ENCODE measurements around the gene EEF1B2.
"Not testable (repeated sequence)": the region's sequence is repeated elsewhere in the genome, so short reads cannot be mapped to it uniquely, and the experiment has no call there.

EEF1B2 gene

DNA sequence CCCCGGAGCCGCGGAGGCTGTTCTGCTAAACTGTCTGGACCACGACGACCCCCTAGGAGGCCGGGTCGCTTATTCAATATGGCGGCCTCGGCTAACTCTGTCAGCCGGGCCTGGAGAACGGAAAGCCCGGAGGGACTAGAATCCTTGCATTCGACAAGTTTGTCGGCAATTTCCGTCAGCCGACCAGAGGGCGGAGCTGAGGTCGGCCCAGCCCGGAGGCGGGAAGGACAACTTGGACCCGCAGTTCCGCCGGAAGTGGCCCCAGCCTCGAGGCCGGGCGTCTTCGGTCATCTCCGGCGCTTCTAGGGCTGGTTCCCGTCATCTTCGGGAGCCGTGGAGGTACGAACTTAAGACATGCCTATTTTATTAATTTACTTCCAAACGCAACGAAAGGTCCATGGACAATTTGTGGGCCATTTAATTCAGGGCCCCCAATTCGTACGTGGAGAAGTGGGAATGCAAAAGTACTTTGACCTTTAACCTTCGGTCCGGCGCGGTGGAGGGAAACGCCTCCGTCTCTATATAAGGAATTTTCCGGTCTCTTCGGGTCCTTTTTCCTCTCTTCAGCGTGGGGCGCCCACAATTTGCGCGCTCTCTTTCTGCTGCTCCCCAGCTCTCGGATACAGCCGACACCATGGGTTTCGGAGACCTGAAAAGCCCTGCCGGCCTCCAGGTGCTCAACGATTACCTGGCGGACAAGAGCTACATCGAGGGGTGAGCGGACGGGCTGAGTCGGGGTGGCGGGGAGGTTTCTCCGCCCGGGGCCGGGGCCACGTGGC, at the start of gene EEF1B2, which contains the start of gene NDUFS1:
TSS of gene EEF1B2 (plus strand) at position 550 of the 779 bp plus-strand sequence. CDS start at position 635, 85 bp downstream.
TSS of gene NDUFS1 (minus strand) at position 99 of the 779 bp plus-strand sequence. CDS start 5,766 bp downstream, outside the sequence.
- peak within 1 kb of the TSS; percentile 47 to 91 (median 86) for H3K4me3 ChIP-seq
- H3K27ac ChIP-seq, result peak within 1 kb of the TSS; percentile 50 to 98 (median 94)

DNA sequence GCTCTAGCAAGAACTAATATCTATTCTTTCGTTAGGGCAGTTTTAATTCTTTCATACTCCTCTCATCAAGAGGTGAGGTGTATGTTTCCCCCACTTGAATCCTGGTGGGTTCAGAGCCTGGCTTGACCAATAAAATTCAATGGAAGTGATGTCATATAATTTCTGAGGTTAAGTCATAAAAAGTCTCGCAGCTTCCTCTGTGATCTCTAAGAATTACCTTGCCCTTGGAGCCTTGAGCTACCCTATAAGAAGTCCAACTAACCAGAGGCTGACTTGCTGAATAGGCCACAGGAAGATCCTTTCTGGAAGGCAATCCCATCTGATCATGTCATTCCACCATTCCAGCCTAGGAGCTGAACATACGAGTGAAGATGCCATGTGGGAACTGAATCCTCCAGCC, 47.6 kb upstream of the EEF1B2 start:
- no peak overlapping the region for H3K27ac ChIP-seq
- no peak overlapping the region for H3K4me3 ChIP-seq

DNA sequence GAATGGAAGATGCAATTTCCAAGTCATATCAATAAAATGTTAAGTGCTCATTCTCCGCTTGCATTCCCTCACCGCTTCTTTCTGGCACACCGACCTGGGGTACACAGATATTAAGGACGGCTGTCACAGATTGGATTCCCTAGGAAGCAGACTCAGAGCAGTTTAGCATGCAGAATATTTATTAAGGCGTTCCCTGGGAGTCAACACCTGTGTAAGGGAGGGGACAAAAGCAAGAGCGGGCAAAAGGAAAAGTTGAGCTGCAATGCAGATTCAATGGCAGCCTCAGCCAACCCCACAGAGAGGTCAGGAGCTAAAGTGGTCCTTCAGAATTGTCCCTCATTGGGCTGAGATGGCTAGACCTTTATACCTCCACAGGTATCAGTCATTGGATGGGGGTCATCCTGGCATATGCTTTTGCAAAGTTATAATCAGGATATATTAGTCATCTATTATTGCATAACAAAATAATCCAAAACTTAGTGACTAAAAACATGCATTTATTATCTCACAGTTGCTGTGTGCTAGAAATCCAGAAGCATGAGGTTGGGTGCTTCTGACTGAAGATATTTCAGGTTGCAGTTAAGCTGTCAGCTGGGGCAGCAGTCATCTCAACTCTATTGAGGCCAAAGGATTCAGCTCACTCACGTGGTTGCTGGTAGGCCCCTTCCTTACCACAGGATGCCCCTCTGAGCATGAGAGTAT, 46.7 kb upstream of the EEF1B2 start:
- Histone ChIP-seq H3K27ac (no peak overlapping the region), H3K4me3 (no peak overlapping the region)

DNA sequence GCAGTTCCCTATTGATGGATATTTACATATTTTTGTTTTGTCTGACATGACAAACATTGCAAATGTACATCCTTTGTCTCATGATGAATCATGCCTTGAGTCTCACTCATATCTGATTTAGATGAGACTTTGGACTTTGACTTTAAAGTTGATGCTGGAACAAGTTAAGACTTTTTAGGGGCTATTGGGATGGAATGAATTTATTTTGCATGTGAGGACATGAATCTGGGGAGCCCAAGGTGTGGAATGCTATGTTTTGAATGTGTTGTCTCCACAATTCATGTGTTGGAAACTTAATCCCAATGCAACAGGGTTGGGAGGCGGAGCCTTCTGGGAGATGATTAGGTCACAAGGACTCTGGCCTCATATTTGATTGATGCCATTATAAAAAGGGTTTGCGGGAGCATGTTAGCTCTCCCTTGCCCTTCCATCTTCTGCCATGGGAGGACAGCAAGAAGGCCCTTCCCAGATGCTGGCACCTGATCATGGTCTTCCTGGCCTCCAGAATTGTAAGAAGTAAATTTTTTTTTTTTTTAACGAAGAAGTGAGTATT, 44.6 kb upstream of the EEF1B2 start:
- Histone ChIP-seq H3K4me3 (no peak overlapping the region), H3K27ac (no peak overlapping the region)

DNA sequence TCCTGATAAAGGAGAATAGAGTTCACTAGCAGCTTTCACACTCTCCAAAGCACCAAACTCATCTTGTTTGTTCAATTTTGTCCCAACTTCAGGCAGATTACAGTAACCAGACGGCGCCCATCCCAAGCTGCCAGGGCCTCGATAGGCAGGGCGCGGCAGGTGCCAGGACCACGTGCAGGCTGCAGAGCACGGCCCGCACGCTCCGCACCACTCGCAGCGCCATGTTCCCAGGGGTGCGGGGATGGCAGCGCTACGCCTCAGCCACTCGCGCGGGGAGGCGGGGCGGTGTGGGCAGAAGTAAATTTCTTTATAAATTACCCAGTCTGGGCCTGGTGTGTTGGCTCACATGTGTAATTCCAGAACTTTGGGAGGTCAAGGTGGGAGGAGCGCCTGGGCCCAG, 43.4 kb upstream of the EEF1B2 start:
- H3K27ac ChIP-seq, result no peak overlapping the region
- H3K4me3 ChIP-seq, result no peak overlapping the region

DNA sequence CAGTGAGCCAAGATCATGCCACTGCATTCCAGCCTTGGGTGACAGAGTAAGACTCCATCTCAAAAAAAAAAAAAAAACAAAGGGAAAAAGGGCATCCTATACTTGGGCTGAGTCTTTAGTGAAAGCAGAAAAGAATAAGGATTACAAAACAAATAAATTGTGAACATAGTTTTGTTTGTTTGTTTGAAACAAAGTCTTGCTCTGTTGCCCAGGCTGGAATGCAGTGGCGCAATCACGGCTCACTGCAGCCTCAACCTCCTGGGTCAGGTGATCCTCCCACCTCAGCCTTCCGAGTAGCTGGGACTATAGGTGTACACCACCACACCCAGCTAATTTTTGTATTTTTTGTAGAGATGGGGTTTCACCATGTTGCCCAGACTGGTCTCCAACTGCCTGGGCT, 37.1 kb upstream of the EEF1B2 start:
- not testable (repeated sequence) for H3K27ac ChIP-seq

DNA sequence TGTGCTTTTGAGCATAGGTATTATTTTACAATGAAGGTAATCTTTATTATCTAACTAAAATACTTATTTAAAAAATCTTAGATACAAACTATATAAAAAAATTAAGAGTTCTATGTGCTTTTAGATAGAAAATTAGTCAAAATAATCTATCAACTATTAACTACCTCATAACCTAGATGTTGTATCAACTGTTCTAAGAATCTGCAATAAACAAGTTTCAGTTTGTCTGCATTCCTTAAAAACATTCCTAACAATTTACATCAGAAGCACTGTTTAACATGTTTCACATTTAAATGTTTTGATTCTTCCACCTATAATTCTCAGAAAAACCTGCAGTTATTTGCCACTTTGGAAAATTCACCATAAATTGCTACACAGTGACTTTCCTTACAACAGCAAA, 33.8 kb upstream of the EEF1B2 start:
- no peak overlapping the region for H3K4me3 ChIP-seq
- no peak overlapping the region for H3K27ac ChIP-seq

More for the DNA sequence above, 37.1 kb upstream of the EEF1B2 start:
- not testable (repeated sequence) for H3K4me3 ChIP-seq

DNA sequence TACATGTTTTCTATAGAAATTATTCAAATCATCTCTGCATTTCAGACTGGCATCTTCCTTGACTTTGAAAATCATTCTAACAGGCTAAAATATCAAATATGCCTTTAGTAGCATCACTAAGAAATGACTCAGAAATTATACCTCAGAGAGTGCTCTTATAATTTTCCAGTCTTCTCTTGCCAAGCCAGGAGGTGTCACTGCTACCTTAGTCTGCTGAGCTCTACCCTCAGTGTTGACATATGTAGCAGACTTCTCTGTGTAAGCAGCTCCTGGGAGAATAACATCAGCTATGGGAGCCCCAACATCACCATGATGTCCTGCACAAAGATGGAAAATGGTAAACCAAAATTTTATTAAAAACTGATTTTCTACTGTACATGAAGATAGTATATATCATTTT, 32.0 kb upstream of the EEF1B2 start:
- Histone ChIP-seq H3K27ac (no peak overlapping the region), H3K4me3 (no peak overlapping the region)

DNA sequence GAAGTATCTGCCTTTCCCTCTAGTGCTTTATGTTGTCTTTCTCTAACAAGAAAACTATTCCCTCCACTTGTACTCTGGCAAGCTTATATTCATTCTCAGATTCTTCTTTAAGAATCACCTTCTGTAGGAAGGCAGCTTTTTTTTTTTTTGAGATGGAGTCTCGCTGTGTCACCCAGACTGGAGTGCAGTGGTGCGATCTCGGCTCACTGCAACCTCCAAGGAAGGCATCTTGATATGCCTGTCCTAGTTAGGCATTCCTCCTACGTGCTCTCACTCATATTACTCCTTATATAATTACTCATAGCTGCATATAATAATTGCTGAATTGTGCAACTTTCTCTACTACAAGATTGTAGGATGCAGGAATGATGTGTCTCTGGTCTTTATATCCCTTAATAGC, 16.2 kb upstream of the EEF1B2 start:
- Histone ChIP-seq H3K27ac (no peak overlapping the region), H3K4me3 (no peak overlapping the region)

DNA sequence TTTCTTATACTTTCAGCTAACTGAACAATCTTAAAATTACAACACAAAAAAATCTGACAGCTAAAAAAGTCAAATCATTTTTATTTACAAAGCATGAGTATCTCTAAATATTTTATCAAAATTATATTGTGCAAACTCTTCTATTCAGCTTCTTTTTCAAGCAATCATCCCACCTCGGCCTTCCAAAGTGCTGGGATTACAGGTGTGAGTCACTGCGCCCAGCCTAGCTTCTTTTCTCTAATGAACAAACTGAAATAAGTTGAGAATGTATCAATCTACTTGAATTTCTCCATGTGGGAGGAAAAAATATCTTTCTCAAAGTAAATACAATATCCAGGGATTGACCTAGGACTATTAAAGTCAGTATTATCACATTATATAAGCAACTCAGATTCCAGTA, 15.3 kb upstream of the EEF1B2 start:
- Histone ChIP-seq H3K27ac (no peak overlapping the region), H3K4me3 (no peak overlapping the region)

DNA sequence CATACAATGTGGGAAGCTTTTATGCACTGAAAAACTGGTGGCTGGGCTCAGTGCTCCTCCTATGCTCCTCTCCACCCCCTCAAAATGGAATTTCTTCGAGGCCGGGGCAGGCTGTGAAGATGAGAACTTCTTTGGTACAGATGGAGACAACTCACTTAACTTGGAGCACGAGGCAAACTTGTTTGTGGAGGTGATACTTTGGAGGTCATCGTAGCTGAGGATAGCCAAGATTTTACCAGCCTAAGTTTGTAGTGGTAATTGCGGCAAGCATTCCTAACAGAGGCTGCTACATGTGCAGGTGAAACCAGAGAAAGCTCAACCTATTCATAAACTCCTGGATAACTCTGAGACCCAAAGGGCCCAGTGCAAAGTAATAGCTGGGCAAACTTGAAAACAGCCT, 14.0 kb upstream of the EEF1B2 start:
- Histone ChIP-seq H3K4me3 (no peak overlapping the region), H3K27ac (no peak overlapping the region)

DNA sequence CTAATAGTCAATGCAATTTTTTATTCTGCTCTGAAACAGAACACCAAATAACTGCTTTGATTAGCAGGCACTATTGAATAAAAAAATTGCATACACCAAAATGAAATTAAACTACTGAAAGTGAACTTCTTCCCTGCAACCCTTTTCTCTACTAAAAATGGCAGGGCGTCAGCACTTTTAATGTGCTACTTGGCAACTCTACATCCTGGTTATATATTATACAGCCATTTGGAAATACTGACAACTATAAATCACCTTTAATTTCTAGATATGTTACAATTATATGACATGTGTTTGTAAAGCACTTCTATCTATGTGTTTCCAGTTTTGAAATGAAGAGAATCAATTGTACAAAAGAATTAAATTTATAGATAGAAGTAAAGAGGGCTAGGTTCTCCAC, 10.4 kb upstream of the EEF1B2 start:
- H3K27ac ChIP-seq, result no peak overlapping the region
- H3K4me3 ChIP-seq, result no peak overlapping the region

DNA sequence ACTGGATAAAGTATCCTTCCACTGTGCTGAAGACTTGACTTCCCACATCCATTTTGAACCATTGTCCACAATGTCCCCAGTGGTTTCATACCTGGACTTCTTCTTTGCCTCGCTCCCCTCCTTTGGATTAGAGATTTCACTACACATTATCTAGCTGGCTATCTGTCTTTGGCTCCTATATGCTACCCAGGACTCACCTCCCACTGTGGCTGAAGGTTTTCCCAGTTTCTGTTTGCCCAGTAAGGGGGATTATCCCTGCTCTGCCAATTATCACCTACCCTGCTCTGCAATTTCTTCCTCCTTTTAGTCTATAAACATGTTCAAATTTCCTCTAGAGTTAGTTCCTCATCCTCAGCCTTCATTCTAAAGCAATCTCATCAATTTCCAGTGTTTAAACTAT, 9.5 kb upstream of the EEF1B2 start:
- Histone ChIP-seq H3K4me3 (no peak overlapping the region), H3K27ac (no peak overlapping the region)

DNA sequence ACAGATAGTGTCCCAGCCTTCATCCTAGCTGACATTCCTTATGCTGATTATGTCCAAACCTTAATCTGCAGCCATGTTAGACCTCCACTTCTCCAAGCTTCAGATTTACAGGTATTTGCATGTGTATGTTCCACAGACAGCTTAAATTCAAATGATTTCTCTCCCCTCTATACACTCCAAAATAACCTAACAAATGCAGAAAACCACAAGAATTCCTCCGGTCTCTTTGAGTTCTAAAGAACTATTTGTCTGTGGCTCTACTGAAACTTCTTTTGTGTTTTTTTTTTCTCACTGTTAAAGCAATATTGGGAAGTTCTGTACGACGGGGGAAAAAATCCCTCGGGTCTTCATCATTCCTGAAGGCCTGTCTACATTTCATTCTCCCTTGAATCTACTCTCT, 9.1 kb upstream of the EEF1B2 start:
- Histone ChIP-seq H3K4me3 (no peak overlapping the region), H3K27ac (no peak overlapping the region)

DNA sequence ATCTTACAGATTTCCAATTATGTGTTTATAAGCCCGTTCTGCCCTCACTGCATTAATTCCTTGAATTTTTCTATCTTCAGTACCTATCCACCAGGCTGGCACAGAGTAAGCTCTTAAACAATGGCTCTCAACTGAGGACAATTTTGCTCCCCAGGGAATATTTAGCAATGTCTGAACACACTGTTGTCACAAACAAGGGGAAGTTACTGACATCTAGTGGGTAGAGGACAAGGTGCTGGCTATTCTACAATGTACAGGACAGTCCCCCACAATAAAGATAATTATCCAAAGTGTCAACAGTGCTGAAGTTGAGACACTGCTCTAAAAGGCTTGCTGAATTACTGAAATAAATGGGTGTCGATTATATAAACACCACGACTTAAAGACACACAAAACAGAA, 5.5 kb upstream of the EEF1B2 start:
- Histone ChIP-seq H3K4me3 (no peak overlapping the region), H3K27ac (no peak overlapping the region)

DNA sequence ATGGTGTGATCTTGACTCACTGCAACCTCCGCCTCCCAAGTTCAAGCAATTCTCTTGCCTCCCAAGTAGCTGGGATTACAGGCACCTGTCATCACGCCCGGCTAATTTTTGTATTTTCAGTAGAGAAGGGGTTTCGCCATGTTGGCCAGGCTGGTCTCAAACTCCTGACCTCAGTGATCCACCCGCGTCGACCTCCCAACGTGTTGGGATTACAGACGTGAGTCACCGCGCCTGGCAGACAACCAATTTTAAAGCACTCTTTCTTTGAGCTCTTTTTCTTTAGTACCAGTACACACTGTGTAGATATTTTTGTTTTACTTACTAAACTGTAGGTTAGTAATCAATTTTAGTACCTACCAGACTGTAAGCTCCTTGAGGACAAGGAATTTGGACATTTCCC, 2.7 kb upstream of the EEF1B2 start:
- not testable (repeated sequence) for H3K27ac ChIP-seq, H3K4me3 ChIP-seq

DNA sequence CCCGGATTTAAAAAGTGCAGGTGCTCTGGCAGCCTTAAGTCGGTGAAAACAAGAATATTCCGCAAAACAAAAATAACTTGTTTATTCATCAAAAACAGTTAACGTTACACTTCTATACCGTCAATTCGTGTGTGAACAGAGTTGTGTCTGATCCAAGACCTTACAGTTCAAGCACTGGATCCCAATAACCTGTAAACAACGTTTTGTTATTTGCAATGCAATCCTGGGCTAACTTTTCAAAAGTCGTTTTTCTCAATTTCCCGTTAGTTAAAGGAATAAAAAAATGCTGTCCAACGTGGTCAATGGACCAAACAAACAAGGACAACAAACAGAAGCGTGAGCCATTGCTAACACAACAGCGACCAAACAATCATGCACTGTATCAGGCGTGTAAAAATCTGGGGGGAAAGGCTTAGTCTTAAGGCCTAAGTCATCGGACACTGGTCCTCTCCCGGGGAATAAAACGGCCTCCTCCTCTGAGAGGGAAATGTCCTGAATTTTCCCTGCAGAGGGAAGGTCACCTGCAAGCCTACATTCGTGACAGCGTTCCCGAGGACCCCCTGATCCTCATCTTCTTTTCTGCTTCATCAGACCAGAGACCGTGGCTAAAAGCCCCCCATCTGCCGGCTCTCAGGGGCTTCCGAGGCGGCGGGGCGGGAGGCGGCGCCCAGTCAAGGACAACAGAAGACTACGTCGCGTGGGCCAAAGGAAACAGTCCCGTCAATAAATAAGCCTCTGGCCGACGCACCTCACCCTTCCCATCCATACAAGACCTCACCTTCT, 941 bp upstream of the EEF1B2 start:
- Histone ChIP-seq H3K27ac (peak overlapping the region; percentile 50 to 98 (median 94)), H3K4me3 (peak overlapping the region; percentile 47 to 91 (median 86))

DNA sequence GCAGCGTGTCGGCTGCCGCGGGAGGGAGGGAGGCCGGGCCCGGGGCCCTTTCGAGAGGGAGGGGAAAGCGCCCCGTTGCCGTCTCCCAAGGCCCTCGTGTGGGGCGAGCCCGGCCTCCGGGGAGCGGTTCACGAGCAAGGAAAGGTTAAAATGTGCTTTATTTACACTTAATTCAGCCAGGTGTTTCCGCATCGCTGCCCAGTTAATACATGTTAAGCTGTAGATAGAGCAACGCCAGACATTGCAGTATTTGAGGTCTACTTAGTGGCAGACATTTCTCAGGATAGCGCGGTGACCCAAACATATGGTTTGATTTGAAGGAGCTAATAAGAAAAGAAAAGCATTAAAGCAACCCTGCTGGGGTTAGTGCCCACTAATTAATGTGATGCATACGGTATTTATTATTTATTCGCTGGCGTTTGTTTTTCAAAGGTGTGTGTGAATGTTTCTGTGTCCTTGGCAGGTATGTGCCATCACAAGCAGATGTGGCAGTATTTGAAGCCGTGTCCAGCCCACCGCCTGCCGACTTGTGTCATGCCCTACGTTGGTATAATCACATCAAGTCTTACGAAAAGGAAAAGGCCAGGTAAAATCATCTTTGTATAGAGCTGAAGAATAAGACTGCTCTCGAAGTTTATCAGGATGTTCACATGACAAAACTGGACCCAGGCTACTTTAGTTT, 571 bp downstream of the EEF1B2 start:
- peak overlapping the region; percentile 47 to 91 (median 86) for H3K4me3 ChIP-seq
- peak overlapping the region; percentile 28 to 98 (median 94) for H3K27ac ChIP-seq

DNA sequence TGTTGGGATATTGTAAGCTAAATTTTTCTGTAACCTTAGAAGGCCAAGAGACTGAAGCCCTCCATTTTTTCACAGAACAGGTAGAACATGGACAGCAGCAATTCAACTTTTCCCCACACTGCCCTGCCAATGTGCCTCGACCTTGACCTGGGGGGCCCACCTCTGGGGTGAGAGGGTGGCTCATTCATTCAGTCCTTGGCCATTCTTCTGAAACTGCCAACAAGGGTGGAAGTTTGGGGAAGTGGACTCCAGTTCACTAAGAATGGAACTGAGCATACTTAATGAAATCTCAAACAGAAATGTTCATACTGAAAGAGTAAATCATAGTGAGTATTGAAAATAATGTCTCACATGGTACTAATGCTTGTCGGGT, 1.1 kb downstream of the EEF1B2 start:
- Histone ChIP-seq H3K4me3 (peak overlapping the region; percentile 47 to 91 (median 86)), H3K27ac (peak overlapping the region in 17 of 21 experiments; percentile 88 to 98 (median 95))

DNA sequence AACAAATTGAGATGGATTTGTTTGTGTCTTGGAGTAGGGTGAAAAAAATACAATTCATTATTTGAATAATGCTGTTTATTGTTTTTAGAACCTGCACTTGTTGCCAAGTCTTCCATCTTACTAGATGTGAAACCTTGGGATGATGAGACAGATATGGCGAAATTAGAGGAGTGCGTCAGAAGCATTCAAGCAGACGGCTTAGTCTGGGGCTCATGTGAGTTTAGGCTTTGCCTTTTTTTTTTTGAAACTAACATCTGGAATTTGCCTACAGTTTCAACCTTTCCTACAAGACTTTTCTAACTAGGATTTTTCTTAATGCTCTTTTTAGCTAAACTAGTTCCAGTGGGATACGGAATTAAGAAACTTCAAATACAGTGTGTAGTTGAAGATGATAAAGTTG, 2.7 kb downstream of the EEF1B2 start:
- not testable (repeated sequence) for H3K27ac ChIP-seq, H3K4me3 ChIP-seq

Measured in skin epidermis (tissue), 12 donors.